HEK293T (cell line): ENCODE results near the gene LRRC7.

Experiments
- ARNT ChIP-seq: fragments of 450-650 bp; IDR thresholded peaks from 2 replicates; pipeline ENCODE4 v1.6.1; 2017; ENCODE audit warnings: mild to moderate bottlenecking
- BHLHE40 ChIP-seq: fragments of 450-650 bp; IDR thresholded peaks from 2 replicates; pipeline ENCODE4 v1.6.1; 2016; ENCODE audit warnings: mild to moderate bottlenecking, moderate library complexity, borderline replicate concordance
- CTBP1 ChIP-seq: fragments of 450-650 bp; IDR thresholded peaks from 2 replicates; pipeline ENCODE4 v1.6.1; 2016; ENCODE audit warnings: borderline replicate concordance
- FOXK2 ChIP-seq: fragments of 450-650 bp; IDR thresholded peaks from 2 replicates; pipeline ENCODE4 v1.6.1; 2016; ENCODE audit warnings: mild to moderate bottlenecking
- FOXM1 ChIP-seq: fragments of 450-650 bp; IDR thresholded peaks from 2 replicates; pipeline ENCODE4 v1.6.1; 2017; ENCODE audit warnings: mild to moderate bottlenecking, borderline replicate concordance
- HDGF ChIP-seq: fragments of 450-650 bp; IDR thresholded peaks from 2 replicates; pipeline ENCODE4 v1.6.1; 2017; ENCODE audit warnings: antibody characterized with exemption, borderline replicate concordance
- L3MBTL2 ChIP-seq: fragments of 450-650 bp; conservative IDR thresholded peaks from 2 replicates; pipeline ENCODE4 v1.6.1; 2016; ENCODE audit warnings: mild to moderate bottlenecking
- LEF1 ChIP-seq: fragments of 450-650 bp; IDR thresholded peaks from 2 replicates; pipeline ENCODE4 v1.6.1; 2017; ENCODE audit warnings: mild to moderate bottlenecking, borderline replicate concordance
- NFRKB ChIP-seq: fragments of 450-650 bp; IDR thresholded peaks from 2 replicates; pipeline ENCODE4 v1.6.1; 2016; ENCODE audit warnings: mild to moderate bottlenecking, moderate library complexity
- SP1 ChIP-seq: fragments of 450-650 bp; IDR thresholded peaks from 2 replicates; pipeline ENCODE4 v1.6.1; 2017
- SUZ12 ChIP-seq: fragments of 450-650 bp; IDR thresholded peaks from 2 replicates; pipeline ENCODE4 v1.6.1; 2016; ENCODE audit warnings: mild to moderate bottlenecking
- TARDBP ChIP-seq: fragments of 450-650 bp; IDR thresholded peaks from 2 replicates; pipeline ENCODE4 v1.6.1; 2016
- TF ChIP-seq, protein P1 (sequence below): fragments of 450-650 bp; IDR thresholded peaks from 2 replicates; pipeline ENCODE4 v1.6.1; 2016

DNA sequence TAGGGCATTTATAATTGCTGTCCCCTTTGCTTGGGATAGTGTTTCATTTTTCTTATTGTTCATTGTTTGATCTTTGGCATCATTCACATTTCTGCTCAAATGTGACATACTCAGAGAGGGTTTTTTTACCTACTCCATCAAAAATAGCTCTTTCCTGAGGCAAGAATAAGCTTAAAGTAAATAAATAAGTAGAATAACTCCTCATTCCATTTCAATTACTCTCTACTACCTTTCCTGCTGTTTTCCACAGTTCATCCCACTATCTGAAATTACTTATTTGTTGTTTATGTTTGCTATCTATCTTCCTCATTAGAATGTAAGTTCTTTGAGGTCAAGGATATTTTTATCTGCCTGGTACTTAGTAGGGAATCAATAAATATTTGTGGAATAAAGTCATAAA lies 517.8 kb downstream of the LRRC7 start:
- TF ChIP-seq FOXM1 (no peak), HDGF (no peak), L3MBTL2 (no peak), FOXK2 (no peak), SUZ12 (no peak), NFRKB (no peak), SP1 (no peak), ARNT (no peak), TARDBP (no peak), CTBP1 (no peak), LEF1 (no peak), BHLHE40 (no peak)
- TF ChIP-seq, protein P1, sequence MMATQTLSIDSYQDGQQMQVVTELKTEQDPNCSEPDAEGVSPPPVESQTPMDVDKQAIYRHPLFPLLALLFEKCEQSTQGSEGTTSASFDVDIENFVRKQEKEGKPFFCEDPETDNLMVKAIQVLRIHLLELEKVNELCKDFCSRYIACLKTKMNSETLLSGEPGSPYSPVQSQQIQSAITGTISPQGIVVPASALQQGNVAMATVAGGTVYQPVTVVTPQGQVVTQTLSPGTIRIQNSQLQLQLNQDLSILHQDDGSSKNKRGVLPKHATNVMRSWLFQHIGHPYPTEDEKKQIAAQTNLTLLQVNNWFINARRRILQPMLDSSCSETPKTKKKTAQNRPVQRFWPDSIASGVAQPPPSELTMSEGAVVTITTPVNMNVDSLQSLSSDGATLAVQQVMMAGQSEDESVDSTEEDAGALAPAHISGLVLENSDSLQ: peak; percentile 19; the same call in 1 of the 2 replicates
